BJ (cell line): ENCODE measurements around the gene SBK2. TPM values are rescaled to one million over a fixed set of nuclear protein-coding genes. Genes with fewer than 3 reads are reported as not detected.
"Not testable (repeated sequence)": the region's sequence is repeated elsewhere in the genome, so short reads cannot be mapped to it uniquely, and the experiment has no call there.

ENCODE experiments used
- CTCF ChIA-PET: fragments of 350-600 bp; formaldehyde crosslinking; extraction: SDS; loops from one replicate; lab custom pipeline; 2021; ENCODE audit warnings: antibody characterized with exemption, inconsistent platforms; lab: Yijun Ruan, JAX
- POLR2A ChIA-PET: fragments of 300-600 bp; sonication (Branson Sonifier 250); formaldehyde crosslinking; extraction: SDS; loops from one replicate; lab custom pipeline; 2021; ENCODE audit warnings: antibody characterized with exemption; lab: Charles Lee
- DNase-seq: peaks from one replicate; pipeline ENCODE4 v3.0.0-alpha.2; 2011; ENCODE audit warnings: low read depth
- H3K27me3 ChIP-seq: 2 replicates; pipeline ENCODE4 v1.6.0; 2011; ENCODE audit warnings: low read length; ENCODE audit not compliant: control insufficient read depth, insufficient read depth
- H3K36me3 ChIP-seq: 2 replicates; pipeline ENCODE4 v1.5.1; 2011; ENCODE audit warnings: low read length; ENCODE audit not compliant: control insufficient read depth, insufficient read depth
- H3K4me3 ChIP-seq: 2 replicates; pipeline ENCODE4 v1.5.1; 2011; ENCODE audit warnings: low read depth, mild to moderate bottlenecking, control low read depth, low read length
- polyA plus RNA-seq: library from polyadenylated mRNA; depleted of rRNA; stranded (reverse); fragments of >200 nt; gene quantifications from 2 replicates; pipeline ENCODE4 v1.2.3, GENCODE V29; 2011
- TF ChIP-seq, protein P1 (sequence below): IDR thresholded peaks from 2 replicates; pipeline ENCODE4 v1.5.1; 2011; ENCODE audit warnings: low read depth, mild to moderate bottlenecking, control low read depth, inconsistent platforms, low read length, moderate library complexity; ENCODE audit not compliant: insufficient read depth

The SBK2 gene
- polyA plus RNA-seq, 1 experiment, result not detected

DNA sequence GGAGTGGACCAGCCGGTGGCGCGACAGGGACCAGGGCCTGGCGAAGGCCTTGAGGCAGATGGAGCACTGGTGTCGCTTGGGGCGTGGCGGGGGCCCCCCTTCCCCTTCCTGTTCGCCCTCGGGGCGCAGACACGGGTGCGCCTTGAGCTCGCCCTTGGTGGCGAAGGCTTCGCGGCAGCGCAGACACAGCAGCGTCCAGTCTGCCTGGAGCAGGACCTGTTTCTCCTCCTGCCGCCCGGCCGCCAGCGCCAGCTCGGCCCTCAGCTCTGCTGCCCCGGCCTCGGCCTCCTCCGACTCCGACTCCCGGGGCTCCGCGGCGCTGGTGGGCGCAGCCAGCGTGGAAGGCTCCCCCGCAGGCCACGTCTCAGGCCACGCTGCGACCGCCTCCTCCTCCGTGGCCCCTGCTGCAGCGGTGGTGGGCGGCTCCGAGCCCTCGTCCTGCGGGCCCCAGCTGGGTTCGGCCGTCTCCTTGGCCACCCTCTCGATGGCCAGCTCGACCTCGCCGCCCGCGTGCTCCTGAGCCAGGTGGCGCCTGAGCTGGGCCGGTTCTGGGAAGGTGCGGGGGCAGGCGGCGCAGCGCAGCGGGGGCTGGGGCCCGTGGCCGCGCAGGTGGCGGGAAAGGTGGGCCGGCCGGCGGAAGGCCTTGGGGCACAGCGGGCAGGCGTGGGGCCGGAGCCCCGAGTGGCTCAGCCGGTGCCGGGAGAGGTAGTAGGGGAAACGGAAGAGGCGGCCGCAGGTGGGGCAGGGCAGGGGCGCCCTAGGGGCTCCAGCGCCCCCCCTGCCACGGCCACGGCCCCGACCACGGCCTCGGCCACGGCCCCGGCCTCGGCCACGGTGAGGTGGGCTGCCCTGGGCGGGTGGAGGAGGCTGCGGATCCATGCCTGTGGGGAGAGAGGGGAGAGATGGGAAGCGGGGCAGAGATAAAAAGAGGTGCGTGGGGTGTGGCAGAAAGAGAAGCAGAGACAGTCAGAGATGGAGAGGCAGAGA, 42.1 kb upstream of the SBK2 start:
- TF ChIP-seq, protein P1, sequence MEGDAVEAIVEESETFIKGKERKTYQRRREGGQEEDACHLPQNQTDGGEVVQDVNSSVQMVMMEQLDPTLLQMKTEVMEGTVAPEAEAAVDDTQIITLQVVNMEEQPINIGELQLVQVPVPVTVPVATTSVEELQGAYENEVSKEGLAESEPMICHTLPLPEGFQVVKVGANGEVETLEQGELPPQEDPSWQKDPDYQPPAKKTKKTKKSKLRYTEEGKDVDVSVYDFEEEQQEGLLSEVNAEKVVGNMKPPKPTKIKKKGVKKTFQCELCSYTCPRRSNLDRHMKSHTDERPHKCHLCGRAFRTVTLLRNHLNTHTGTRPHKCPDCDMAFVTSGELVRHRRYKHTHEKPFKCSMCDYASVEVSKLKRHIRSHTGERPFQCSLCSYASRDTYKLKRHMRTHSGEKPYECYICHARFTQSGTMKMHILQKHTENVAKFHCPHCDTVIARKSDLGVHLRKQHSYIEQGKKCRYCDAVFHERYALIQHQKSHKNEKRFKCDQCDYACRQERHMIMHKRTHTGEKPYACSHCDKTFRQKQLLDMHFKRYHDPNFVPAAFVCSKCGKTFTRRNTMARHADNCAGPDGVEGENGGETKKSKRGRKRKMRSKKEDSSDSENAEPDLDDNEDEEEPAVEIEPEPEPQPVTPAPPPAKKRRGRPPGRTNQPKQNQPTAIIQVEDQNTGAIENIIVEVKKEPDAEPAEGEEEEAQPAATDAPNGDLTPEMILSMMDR, result no peak
- ChIA-PET POLR2A (no interaction called here), CTCF (no interaction called here)
- peaks cover 3% of the 10 kb centered on the region for H3K36me3 ChIP-seq
- no peaks in the 10 kb centered on the region for H3K27me3 ChIP-seq
- peak overlapping the region; percentile 97 for H3K4me3 ChIP-seq
- no peak for DNase-seq

DNA sequence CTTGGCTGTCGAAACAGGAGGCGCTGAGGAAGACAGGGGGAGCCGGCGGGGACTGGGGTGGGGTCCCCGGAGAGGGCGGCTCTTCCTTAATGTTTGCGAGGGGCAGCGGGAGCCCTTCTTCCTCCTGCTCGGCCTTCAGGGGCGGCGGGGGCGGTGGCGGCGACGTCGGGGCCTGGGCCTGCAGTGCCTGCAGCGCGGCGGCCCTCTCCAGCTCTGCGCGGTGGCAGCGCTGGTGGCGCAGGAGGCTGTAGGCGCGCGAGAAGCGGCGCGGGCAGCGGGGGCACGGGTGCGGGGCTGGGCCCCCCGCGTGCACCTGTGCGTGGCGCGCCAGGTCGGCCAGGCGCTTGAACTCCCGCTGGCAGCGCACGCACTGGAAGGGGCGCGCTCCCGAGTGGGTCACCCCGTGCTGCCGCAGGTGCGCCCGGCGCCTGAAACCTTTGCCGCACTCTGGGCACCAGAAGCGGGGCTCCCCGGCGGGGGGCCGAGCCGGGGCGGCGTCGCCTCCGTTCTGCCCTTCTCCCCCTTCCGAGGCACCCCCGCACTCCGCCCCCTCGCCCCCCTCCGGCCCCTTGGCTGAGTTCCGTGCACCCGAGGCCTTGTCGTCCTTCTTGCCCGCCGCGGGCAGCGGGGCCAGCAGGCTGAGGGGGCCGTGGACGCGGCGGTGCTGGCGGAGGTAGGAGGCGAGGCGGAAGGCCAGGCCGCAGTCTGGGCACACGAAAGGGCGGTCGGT, 41.3 kb upstream of the SBK2 start:
- TF ChIP-seq, protein P1, result no peak
- POLR2A ChIA-PET, result no interaction called here
- no peak for DNase-seq
- Histone ChIP-seq H3K36me3 (peaks cover 3% of the 10 kb centered on the region), H3K4me3 (no peak overlapping the region), H3K27me3 (no peaks in the 10 kb centered on the region)
- CTCF ChIA-PET, result no interaction called here

DNA sequence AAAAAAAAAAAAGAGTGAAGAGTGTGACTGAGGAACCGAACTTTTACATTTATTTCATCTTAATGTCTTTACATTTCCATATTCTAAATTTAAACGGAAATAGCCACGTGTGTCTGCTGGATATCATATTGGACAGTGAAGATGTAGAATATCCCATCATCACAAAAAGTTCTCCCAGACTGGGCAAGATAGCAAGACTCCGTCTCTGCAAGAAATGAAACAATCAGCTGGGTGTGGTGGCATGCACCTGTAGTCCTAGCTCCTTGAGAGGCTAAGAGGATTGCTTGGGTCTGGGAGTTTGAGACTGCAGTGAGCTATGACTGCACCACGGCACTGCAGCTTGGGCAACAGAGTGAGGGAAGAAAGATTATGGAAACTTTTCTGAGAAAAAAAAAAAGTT, 39.8 kb upstream of the SBK2 start:
- Histone ChIP-seq H3K27me3 (no peaks in the 10 kb centered on the region), H3K4me3 (no peak overlapping the region), H3K36me3 (peaks cover 3% of the 10 kb centered on the region)
- TF ChIP-seq, protein P1, result no peak
- ChIA-PET POLR2A (interaction anchor here (0.7 kb wide), 1 partner anchor 30 kb away, joined by 7 read pairs; no protein-coding TSS in a partner anchor), CTCF (interaction anchor here (0.8 kb wide), 1 partner anchor 24 kb away, joined by 3 read pairs; no protein-coding TSS in a partner anchor)
- no peak for DNase-seq

DNA sequence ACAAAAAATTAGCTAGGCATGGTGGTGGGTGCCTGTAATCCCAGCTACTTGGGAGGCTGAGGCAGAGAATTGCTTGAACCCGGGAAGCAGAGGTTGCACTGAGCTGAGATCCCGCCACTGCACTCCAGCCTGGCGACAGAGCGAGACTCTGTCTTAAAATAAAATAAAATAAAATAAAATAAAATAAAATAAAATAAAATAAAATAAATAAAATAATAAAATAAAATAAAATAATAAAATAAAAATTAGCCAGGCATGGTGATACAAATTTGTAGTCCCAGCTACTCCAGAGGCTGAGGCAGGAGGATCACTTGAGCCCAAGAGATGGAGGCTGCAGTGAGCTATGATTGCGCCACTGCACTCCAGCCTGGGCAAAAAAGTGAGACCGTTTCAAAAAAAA, 37.0 kb upstream of the SBK2 start:
- H3K36me3 ChIP-seq, H3K4me3 ChIP-seq, POLR2A ChIA-PET, H3K27me3 ChIP-seq, DNase-seq: not testable (repeated sequence)
- CTCF ChIA-PET, result interaction anchor here (1.1 to 1.2 kb wide), 2 partner anchors 32 to 70 kb away, joined by 3 read pairs; partner anchors contain the start of gene ZNF865

DNA sequence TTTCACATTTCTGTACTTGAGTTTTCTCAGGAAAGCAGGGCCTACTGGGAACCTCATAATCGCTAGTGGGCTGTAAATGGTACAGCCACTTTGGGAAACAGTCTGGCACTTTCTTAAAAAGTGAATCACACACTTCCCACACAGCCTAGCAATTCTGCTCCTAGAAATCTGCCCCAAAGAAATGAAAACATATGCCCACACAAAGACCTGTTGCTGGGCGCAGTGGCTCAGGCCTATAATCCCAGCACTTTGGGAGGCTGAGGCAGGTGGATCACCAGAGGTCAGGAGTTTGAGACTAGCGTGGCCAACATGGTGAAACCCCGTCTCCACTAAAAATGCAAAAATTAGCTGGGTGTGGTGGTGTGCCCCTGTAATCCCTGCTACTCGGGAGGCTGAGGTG, 32.5 kb upstream of the SBK2 start:
- H3K36me3 ChIP-seq, H3K4me3 ChIP-seq, H3K27me3 ChIP-seq, POLR2A ChIA-PET, DNase-seq, CTCF ChIA-PET: not testable (repeated sequence)
